SU-DHL-6 (cell line): ENCODE data around the gene P4HTM.

Source experiments
- H2AFZ ChIP-seq: fragments of 200-600 bp; sonication (generic); 2 replicates; pipeline ENCODE4 v1.6.1; 2014; ENCODE audit warnings: low read depth, mild to moderate bottlenecking, moderate library complexity, mixed read lengths, antibody characterized with exemption, low read length; ENCODE audit not compliant: severe bottlenecking
- H3F3A ChIP-seq: fragments of 200-600 bp; shearing (Covaris generic); 2 replicates; pipeline ENCODE4 v1.6.0; 2016; ENCODE audit warnings: antibody characterized with exemption, mild to moderate bottlenecking; ENCODE audit not compliant: insufficient read depth
- H3K27ac ChIP-seq: fragments of 200-600 bp; sonication (generic); 2 replicates; pipeline ENCODE4 v1.5.1; 2016; ENCODE audit warnings: low read depth, mild to moderate bottlenecking, low read length, moderate library complexity, mixed read lengths
- H3K27me3 ChIP-seq: fragments of 200-600 bp; sonication (generic), shearing (Covaris generic); 2 replicates; pipeline ENCODE4 v1.6.0; 2014; ENCODE audit warnings: mild to moderate bottlenecking, low read length
- H3K36me3 ChIP-seq: fragments of 200-600 bp; sonication (generic); 2 replicates; pipeline ENCODE4 v1.6.1; 2014; ENCODE audit warnings: mild to moderate bottlenecking, low read length, mixed read lengths
- H3K4me2 ChIP-seq: fragments of 300-600, 200-600 bp; shearing (Covaris generic), sonication (generic); 2 replicates; pipeline ENCODE4 v1.6.0; 2014; ENCODE audit warnings: low read length, low read depth, mild to moderate bottlenecking; ENCODE audit not compliant: poor library complexity, severe bottlenecking
- H3K4me3 ChIP-seq: fragments of 200-600 bp; sonication (generic); 2 replicates; pipeline ENCODE4 v1.5.1; 2014; ENCODE audit warnings: antibody characterized with exemption, low read length, mild to moderate bottlenecking, mixed read lengths; ENCODE audit not compliant: insufficient read depth, poor library complexity, severe bottlenecking
- H3K79me2 ChIP-seq: fragments of 200-600 bp; sonication (generic); 2 replicates; pipeline ENCODE4 v1.6.1; 2014; ENCODE audit warnings: mild to moderate bottlenecking, low read length, moderate library complexity; ENCODE audit not compliant: insufficient read depth
- H3K9ac ChIP-seq: fragments of 200-600 bp; sonication (generic); 2 replicates; pipeline ENCODE4 v1.7.0; 2014; ENCODE audit warnings: mild to moderate bottlenecking, low read length
- H3K9me2 ChIP-seq: fragments of 200-600 bp; sonication (generic); replicated peaks from 2 replicates; pipeline ENCODE4 v1.6.1; 2014; ENCODE audit warnings: low read length; ENCODE audit not compliant: insufficient read depth
- H3K9me3 ChIP-seq: fragments of 200-600 bp; sonication (generic); 2 replicates; pipeline ENCODE4 v1.6.1; 2014; ENCODE audit warnings: low read length, mixed read lengths; ENCODE audit not compliant: insufficient read depth
- H4K20me1 ChIP-seq: fragments of 200-600 bp; sonication (generic); 2 replicates; pipeline ENCODE4 v1.6.1; 2014; ENCODE audit warnings: low read depth, mild to moderate bottlenecking, antibody characterized with exemption, low read length, moderate library complexity, mixed read lengths
- CTCF ChIP-seq: fragments of 200-600 bp; sonication (generic); IDR thresholded peaks from one replicate; pipeline ENCODE4 v1.5.1; 2017; ENCODE audit warnings: antibody characterized with exemption, mild to moderate bottlenecking, low read length, moderate library complexity; ENCODE audit not compliant: insufficient read depth, poor library complexity, severe bottlenecking
- EZH2phosphoT487 ChIP-seq: fragments of 200-600 bp; sonication (generic), shearing (Covaris generic); conservative IDR thresholded peaks from 2 replicates; pipeline ENCODE4 v1.6.1; 2018; ENCODE audit warnings: mild to moderate bottlenecking, antibody characterized with exemption, low read length, moderate library complexity, mixed read lengths

Gene P4HTM

GRCh38 chr3:48983096-48983495 lies 6.9 kb upstream of the P4HTM start:
- no peak for TF ChIP-seq EZH2phosphoT487
- no peak for TF ChIP-seq CTCF
- Histone ChIP-seq H3K79me2 (no peaks in the 10 kb centered on the region), H4K20me1 (no peaks in the 10 kb centered on the region), H3K4me2 (no peak overlapping the region), H3F3A (peaks cover 9% of the 10 kb centered on the region; the same call in 1 of the 2 replicates), H3K9ac (no peak overlapping the region), H3K27ac (no peak overlapping the region), H3K9me3 (no peaks in the 10 kb centered on the region), H3K9me2 (no peaks in the 10 kb centered on the region), H3K36me3 (peaks cover 3% of the 10 kb centered on the region), H2AFZ (no peak overlapping the region), H3K27me3 (no peaks in the 10 kb centered on the region), H3K4me3 (no peak overlapping the region)

- Histone ChIP-seq H3K36me3 (no peaks in the 10 kb centered on the region; the same call in 1 of the 2 replicates), H3K9me3 (no peaks in the 10 kb centered on the region), H3K9me2 (no peaks in the 10 kb centered on the region), H3K27ac (no peak overlapping the region), H3K9ac (no peak overlapping the region), H2AFZ (no peak overlapping the region), H3F3A (peaks cover 9% of the 10 kb centered on the region; the same call in 1 of the 2 replicates), H3K27me3 (no peaks in the 10 kb centered on the region), H3K79me2 (peaks cover 5% of the 10 kb centered on the region), H3K4me2 (no peak overlapping the region), H3K4me3 (no peak overlapping the region), H4K20me1 (no peaks in the 10 kb centered on the region)
- TF ChIP-seq CTCF (no peak), EZH2phosphoT487 (no peak)
These were observed 5.4 kb upstream of the P4HTM start for GRCh38 chr3:48984663-48985062.

GRCh38 chr3:48985831-48986376 lies 4.1 kb upstream of the P4HTM start:
- H3K27me3 ChIP-seq: no peaks in the 10 kb centered on the region
- no peak overlapping the region for H2AFZ ChIP-seq
- no peaks in the 10 kb centered on the region for H3K9me2 ChIP-seq
- H3K4me2 ChIP-seq: no peak overlapping the region
- no peaks in the 10 kb centered on the region for H3K9me3 ChIP-seq
- H4K20me1 ChIP-seq: no peaks in the 10 kb centered on the region
- TF ChIP-seq CTCF: no peak
- TF ChIP-seq EZH2phosphoT487: no peak
- H3K9ac ChIP-seq: no peak overlapping the region
- H3K4me3 ChIP-seq: no peak overlapping the region
- H3K79me2 ChIP-seq: peaks cover 11% of the 10 kb centered on the region
- peaks cover 9% of the 10 kb centered on the region; the same call in 1 of the 2 replicates for H3F3A ChIP-seq
- H3K27ac ChIP-seq: no peak overlapping the region
- no peaks in the 10 kb centered on the region; the same call in 1 of the 2 replicates for H3K36me3 ChIP-seq
